Neuronal stem cell (in vitro differentiated cells): ENCODE results near the gene SLC25A26.
A peak's percentile ranks its signal among the peaks of the same experiment; 100 is the strongest.

Experiments
- DNase-seq: peaks from one replicate; pipeline ENCODE4 v3.0.0-alpha.2; 2013; ENCODE audit warnings: low spot score
- H2AFZ ChIP-seq: one replicate; pipeline ENCODE4 v1.6.1; 2013; ENCODE audit warnings: mild to moderate bottlenecking, low read length, inconsistent platforms
- H2AK5ac ChIP-seq: 2 replicates; pipeline ENCODE4 v1.6.1; 2013; ENCODE audit warnings: low read depth, mild to moderate bottlenecking, inconsistent platforms, low read length, moderate library complexity, mixed read lengths
- H2BK120ac ChIP-seq: 2 replicates; pipeline ENCODE4 v1.6.1; 2013; ENCODE audit warnings: low read depth, mild to moderate bottlenecking, inconsistent platforms, low read length, moderate library complexity, mixed read lengths
- H2BK12ac ChIP-seq: one replicate; pipeline ENCODE4 v1.6.1; 2013; ENCODE audit warnings: low read length, inconsistent platforms
- H2BK15ac ChIP-seq: 2 replicates; pipeline ENCODE4 v1.6.1; 2013; ENCODE audit warnings: mild to moderate bottlenecking, low read length, inconsistent platforms, mixed read lengths
- H2BK5ac ChIP-seq: one replicate; pipeline ENCODE4 v1.6.1; 2013; ENCODE audit warnings: inconsistent platforms, mild to moderate bottlenecking, low read length, moderate library complexity
- H3K14ac ChIP-seq: one replicate; pipeline ENCODE4 v1.6.1; 2013; ENCODE audit warnings: low read length, inconsistent platforms
- H3K18ac ChIP-seq: 2 replicates; pipeline ENCODE4 v1.6.1; 2013; ENCODE audit warnings: low read length, inconsistent platforms
- H3K23ac ChIP-seq: 2 replicates; pipeline ENCODE4 v1.6.1; 2013; ENCODE audit warnings: low read depth, mild to moderate bottlenecking, mixed read lengths, low read length, inconsistent platforms; ENCODE audit not compliant: poor library complexity
- H3K27ac ChIP-seq: replicated peaks from 3 replicates; pipeline ENCODE4 v1.5.1; 2013; ENCODE audit warnings: low read length, inconsistent platforms
- H3K27me3 ChIP-seq, 3 experiments: 2 replicates each; pipeline ENCODE4 v1.6.1; 2013; ENCODE audit warnings: low read length in 3 of 3, mild to moderate bottlenecking in 2 of 3, inconsistent platforms in 1 of 3, low read depth in 1 of 3, mixed read lengths in 1 of 3, moderate library complexity in 1 of 3; ENCODE audit not compliant: control insufficient read depth in 3 of 3, insufficient read depth in 3 of 3
- H3K36me3 ChIP-seq, 2 donors: replicated peaks in 1 of 2; 2 replicates each; pipeline ENCODE4 v1.6.1; 2013; ENCODE audit warnings: low read length in 2 of 2; ENCODE audit not compliant: control insufficient read depth in 2 of 2, insufficient read depth in 2 of 2
- H3K4ac ChIP-seq: 2 replicates; pipeline ENCODE4 v1.6.1; 2013; ENCODE audit warnings: inconsistent platforms, mild to moderate bottlenecking, low read length, moderate library complexity
- H3K4me1 ChIP-seq, 2 donors: 1 replicate in 1 of 2; 2 replicates in 1 of 2; pipeline ENCODE4 v1.6.1; 2013; ENCODE audit warnings: low read length in 2 of 2, low read depth in 1 of 2; ENCODE audit not compliant: control insufficient read depth in 2 of 2, insufficient read depth in 1 of 2
- H3K4me2 ChIP-seq: one replicate; pipeline ENCODE4 v1.6.1; 2013; ENCODE audit warnings: mild to moderate bottlenecking, low read length, inconsistent platforms; ENCODE audit not compliant: insufficient read depth, poor library complexity, severe bottlenecking
- H3K4me3 ChIP-seq, 2 donors: 2 replicates each; pipeline ENCODE4 v1.5.1; 2013; ENCODE audit warnings: low read length in 2 of 2, mild to moderate bottlenecking in 2 of 2, inconsistent platforms in 1 of 2, moderate library complexity in 1 of 2
- H3K79me1 ChIP-seq: one replicate; pipeline ENCODE4 v1.6.1; 2013; ENCODE audit warnings: low read depth, mild to moderate bottlenecking, inconsistent platforms, low read length, moderate library complexity
- H3K9ac ChIP-seq: one replicate; pipeline ENCODE4 v1.6.1; 2013; ENCODE audit warnings: mild to moderate bottlenecking, low read depth, low read length, inconsistent platforms; ENCODE audit not compliant: poor library complexity
- H3K9me3 ChIP-seq, 2 donors: replicated peaks in 1 of 2; 2 replicates each; pipeline versions ENCODE3 to v1.6.1; 2013; ENCODE audit warnings: low read length in 2 of 2, mild to moderate bottlenecking in 2 of 2, inconsistent platforms in 1 of 2, low read depth in 1 of 2, mixed read lengths in 1 of 2, moderate library complexity in 1 of 2; ENCODE audit not compliant: control insufficient read depth in 2 of 2, insufficient read depth in 1 of 2
- H4K8ac ChIP-seq: one replicate; pipeline ENCODE4 v1.6.1; 2013; ENCODE audit warnings: low read depth, mild to moderate bottlenecking, inconsistent platforms, low read length, moderate library complexity
- H4K91ac ChIP-seq: one replicate; pipeline ENCODE4 v1.6.1; 2013; ENCODE audit warnings: low read length, low read depth, mild to moderate bottlenecking, inconsistent platforms; ENCODE audit not compliant: poor library complexity
- WGBS, 2 donors: extraction: QIAGEN DNeasy Blood & Tissue Kit; methylation state at CpG; one replicate each; pipeline ENCODE4 v1.1.7; 2013; ENCODE audit warnings: missing lambda C conversion rate in 2 of 2, mixed read lengths in 1 of 2; ENCODE audit not compliant: insufficient read length in 2 of 2, insufficient replicate concordance in 1 of 2; ENCODE audit errors: extremely low coverage in 2 of 2; 5-methylcytosine and 5-hydroxymethylcytosine counted together

The SLC25A26 gene

DNA sequence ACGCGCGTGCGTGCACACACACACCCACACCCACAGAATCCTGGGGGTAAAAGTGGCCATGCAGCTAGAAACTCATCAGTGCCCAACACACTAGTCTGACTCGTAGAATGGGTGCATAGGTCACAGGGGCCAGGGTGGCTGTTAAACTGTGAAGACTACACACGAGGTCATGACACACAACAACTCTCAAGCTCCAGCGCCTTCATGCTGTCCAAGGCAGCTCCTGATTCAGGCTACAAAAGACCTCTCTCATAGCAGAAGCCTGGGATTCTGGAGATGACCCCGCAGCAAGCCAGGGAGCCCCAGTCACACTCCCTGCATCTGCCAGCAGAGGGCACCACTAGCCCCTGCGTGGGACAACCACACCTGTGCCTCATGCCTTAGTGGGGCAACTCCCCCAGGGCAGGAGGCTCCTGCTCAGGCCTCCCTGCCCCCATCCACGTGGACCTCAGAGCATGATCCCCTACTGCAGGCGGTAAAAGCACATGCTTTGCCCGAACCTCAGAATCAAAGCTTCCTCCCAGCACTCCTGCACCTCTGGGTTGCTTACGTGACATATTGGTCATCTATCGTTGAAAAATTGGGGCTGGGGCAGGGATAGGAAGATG is 186.9 kb downstream of the SLC25A26 start:
- H3K36me3 ChIP-seq, result peaks cover 90 to 99% of the 10 kb centered on the region in 2 donors
- peaks cover 8 to 22% of the 10 kb centered on the region in 2 donors for H3K4me1 ChIP-seq
- no peak overlapping the region for H3K27ac ChIP-seq
- H2BK15ac ChIP-seq, result no peak overlapping the region
- H2AK5ac ChIP-seq, result no peak overlapping the region
- no peak overlapping the region for H3K4me3 ChIP-seq
- no peak overlapping the region for H3K4ac ChIP-seq
- no peak overlapping the region for H3K18ac ChIP-seq
- H3K27me3 ChIP-seq, result no peaks in the 10 kb centered on the region
- H2AFZ ChIP-seq, result no peak overlapping the region
- H4K8ac ChIP-seq, result no peak overlapping the region
- no peak overlapping the region for H3K23ac ChIP-seq
- H3K9ac ChIP-seq, result no peak overlapping the region
- H2BK120ac ChIP-seq, result no peak overlapping the region
- DNase-seq, result peak; percentile 48
- H3K14ac ChIP-seq, result no peak overlapping the region
- peaks cover 22% of the 10 kb centered on the region for H3K79me1 ChIP-seq
- no peak overlapping the region for H3K4me2 ChIP-seq
- no CpG with 5 or more reads among the region's 14 CpGs for WGBS, 2 donors
- H3K9me3 ChIP-seq, result no peaks in the 10 kb centered on the region
- H2BK5ac ChIP-seq, result no peak overlapping the region
- H2BK12ac ChIP-seq, result no peak overlapping the region
- no peak overlapping the region for H4K91ac ChIP-seq

DNA sequence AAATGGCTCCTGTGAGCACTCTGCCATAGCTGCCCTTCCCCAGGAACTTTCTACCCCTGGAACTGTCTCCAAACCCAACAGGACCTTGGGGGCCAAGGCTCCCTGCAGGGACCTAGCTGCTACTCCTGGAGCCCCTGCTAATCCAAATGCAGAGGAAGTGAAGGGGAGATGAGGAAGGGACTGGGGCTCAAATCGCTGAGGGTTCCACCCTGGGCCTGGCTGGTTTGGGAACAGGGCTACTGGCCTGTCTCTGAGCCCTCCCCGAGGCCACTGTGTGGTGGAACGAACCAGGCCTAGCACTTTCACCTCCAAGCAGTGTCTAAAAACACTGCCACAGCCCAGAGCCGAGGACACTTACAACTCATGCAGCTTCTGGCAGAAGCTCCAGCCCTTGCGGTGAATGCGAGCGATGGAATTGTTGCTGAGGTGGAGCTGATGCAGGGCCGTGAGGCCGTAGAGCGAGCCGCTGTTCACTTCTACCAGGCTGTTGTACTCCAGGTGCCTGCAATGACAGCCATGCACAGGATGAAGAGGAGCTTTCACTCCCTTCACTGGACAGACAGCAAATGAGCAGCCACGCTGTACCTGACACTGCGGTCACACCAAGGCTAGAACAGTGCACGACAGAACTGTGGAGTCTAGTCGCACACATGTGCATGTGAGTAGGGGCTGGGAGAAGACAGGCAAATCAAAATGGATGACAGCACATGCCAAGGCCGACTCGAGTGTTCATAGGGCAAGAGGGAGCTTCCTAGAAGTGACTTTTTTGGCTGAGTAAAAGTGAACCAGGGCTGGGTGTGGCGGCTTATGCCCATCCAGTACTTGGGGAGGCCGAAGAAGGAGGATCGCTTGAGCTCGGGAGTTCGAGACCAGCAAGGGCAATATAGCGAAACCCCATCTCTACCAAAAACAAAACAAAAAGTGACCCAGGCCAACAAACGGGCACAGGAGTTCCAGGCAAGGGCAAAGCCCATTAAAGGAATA is 189.3 kb downstream of the SLC25A26 start:
- peak overlapping the region; percentile 13 for H3K27ac ChIP-seq
- H3K4me2 ChIP-seq, result no peak overlapping the region
- H3K23ac ChIP-seq, result peak overlapping the region; percentile 11
- peaks cover 86 to 97% of the 10 kb centered on the region in 2 donors for H3K36me3 ChIP-seq
- no peak overlapping the region for H3K14ac ChIP-seq
- no peaks in the 10 kb centered on the region for H3K9me3 ChIP-seq
- no peak overlapping the region for H2AFZ ChIP-seq
- peak overlapping the region in 1 of 2 donors; percentile 9 for H3K4me3 ChIP-seq
- peak overlapping the region; percentile 32 for H2BK5ac ChIP-seq
- H3K79me1 ChIP-seq, result peaks cover 23% of the 10 kb centered on the region
- H2BK15ac ChIP-seq, result no peak overlapping the region
- H3K18ac ChIP-seq, result peak overlapping the region; percentile 48
- H3K27me3 ChIP-seq, result no peaks in the 10 kb centered on the region
- no peak overlapping the region for H4K91ac ChIP-seq
- no peak overlapping the region for H2AK5ac ChIP-seq
- H4K8ac ChIP-seq, result no peak overlapping the region
- WGBS, 2 donors, result no CpG with 5 or more reads among the region's 24 CpGs
- no peak for DNase-seq
- no peak overlapping the region for H2BK12ac ChIP-seq
- no peak overlapping the region for H2BK120ac ChIP-seq
- no peak overlapping the region for H3K4ac ChIP-seq
- peaks cover 5 to 11% of the 10 kb centered on the region in 2 donors for H3K4me1 ChIP-seq
- no peak overlapping the region for H3K9ac ChIP-seq

DNA sequence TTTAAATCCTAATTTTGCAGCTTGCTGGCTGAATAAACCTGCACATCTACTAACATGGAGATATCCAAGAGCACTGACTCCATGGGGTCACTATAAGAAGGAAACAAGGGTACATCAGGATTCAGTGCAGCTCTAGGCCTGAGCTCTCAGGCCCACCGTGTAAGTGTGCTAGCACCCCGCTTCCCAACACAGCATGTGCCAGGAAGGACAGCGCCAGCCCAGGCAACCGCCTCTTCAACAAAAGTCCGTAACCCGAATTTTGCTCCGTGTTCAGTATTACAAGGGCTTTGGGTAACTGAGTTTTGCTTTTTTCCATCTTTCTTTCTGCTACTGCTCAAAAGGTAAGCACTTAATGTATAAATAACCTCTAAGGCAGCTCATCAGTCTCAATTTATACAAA is 190.2 kb downstream of the SLC25A26 start:
- H3K36me3 ChIP-seq, result peaks cover 85 to 97% of the 10 kb centered on the region in 2 donors
- H3K27me3 ChIP-seq, result no peaks in the 10 kb centered on the region
- H3K9ac ChIP-seq, result no peak overlapping the region
- H3K23ac ChIP-seq, result no peak overlapping the region
- H3K9me3 ChIP-seq, result no peaks in the 10 kb centered on the region
- no peak overlapping the region for H3K4ac ChIP-seq
- H2BK15ac ChIP-seq, result no peak overlapping the region
- peaks cover 5 to 7% of the 10 kb centered on the region in 2 donors for H3K4me1 ChIP-seq
- H3K27ac ChIP-seq, result no peak overlapping the region
- no peak overlapping the region for H2BK120ac ChIP-seq
- no peak overlapping the region for H2BK12ac ChIP-seq
- WGBS, 2 donors, result no CpG with 5 or more reads among the region's 7 CpGs
- H4K8ac ChIP-seq, result no peak overlapping the region
- no peak overlapping the region for H3K14ac ChIP-seq
- H2AFZ ChIP-seq, result no peak overlapping the region
- H2AK5ac ChIP-seq, result no peak overlapping the region
- no peak overlapping the region for H4K91ac ChIP-seq
- H3K4me3 ChIP-seq, result no peak overlapping the region
- H3K79me1 ChIP-seq, result peaks cover 22% of the 10 kb centered on the region
- H3K18ac ChIP-seq, result no peak overlapping the region
- H3K4me2 ChIP-seq, result no peak overlapping the region
- DNase-seq, result no peak
- H2BK5ac ChIP-seq, result no peak overlapping the region

DNA sequence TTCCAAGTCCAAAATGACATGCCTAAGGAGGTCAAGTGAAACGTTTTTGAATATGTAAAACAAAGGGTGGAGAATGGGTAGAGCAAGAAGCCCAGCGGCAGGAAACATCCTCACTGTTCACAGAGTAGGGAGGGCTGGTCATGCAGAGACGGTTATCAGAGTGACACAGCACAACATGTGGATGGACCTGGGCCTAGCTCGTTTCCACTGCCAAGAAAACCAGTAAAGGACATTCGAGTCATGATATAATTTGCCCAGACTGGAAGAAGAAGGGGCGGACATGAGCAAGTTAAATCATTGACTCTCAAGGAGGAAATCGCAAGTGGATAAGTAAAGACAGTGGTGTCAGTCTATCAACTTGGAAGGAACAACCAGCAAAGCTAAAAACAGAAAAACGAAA is 190.7 kb downstream of the SLC25A26 start:
- Histone ChIP-seq H3K9ac (no peak overlapping the region), H3K23ac (no peak overlapping the region), H3K4me2 (no peak overlapping the region), H2BK15ac (no peak overlapping the region), H4K91ac (no peak overlapping the region), H3K14ac (no peak overlapping the region), H3K9me3 (no peaks in the 10 kb centered on the region), H3K27me3 (no peaks in the 10 kb centered on the region), H3K27ac (no peak overlapping the region), H2BK120ac (no peak overlapping the region), H3K18ac (no peak overlapping the region), H3K4me3 (no peak overlapping the region), H2AK5ac (no peak overlapping the region), H3K4ac (no peak overlapping the region), H3K79me1 (peaks cover 21% of the 10 kb centered on the region), H2AFZ (no peak overlapping the region), H2BK12ac (no peak overlapping the region), H2BK5ac (no peak overlapping the region), H3K4me1 (peaks cover 2 to 6% of the 10 kb centered on the region in 2 donors), H3K36me3 (peaks cover 83 to 97% of the 10 kb centered on the region in 2 donors), H4K8ac (no peak overlapping the region)
- WGBS, 2 donors, result no CpG with 5 or more reads among the region's 8 CpGs
- DNase-seq, result no peak
